CD4-positive, alpha-beta T cell (primary cell): ENCODE measurements around the gene HIPK1. TPM values are rescaled to one million over a fixed set of nuclear protein-coding genes. Genes with fewer than 3 reads are reported as not detected.
"Not testable (repeated sequence)": the region's sequence is repeated elsewhere in the genome, so short reads cannot be mapped to it uniquely, and the experiment has no call there.

ENCODE experiments used
- ATAC-seq: fragments of 200-7000 bp; cut with Tn5 transposase; one replicate; pipeline ENCODE4 v1.10.0; 2022; ENCODE audit warnings: mild to moderate bottlenecking; ENCODE audit not compliant: poor library complexity
- CTCF ChIA-PET: fragments of 350-600 bp; sonication (Branson Sonifier 250); formaldehyde crosslinking; loops from one replicate; lab custom pipeline; 2021; ENCODE audit warnings: antibody characterized with exemption, inconsistent platforms; lab: Charles Lee
- POLR2A ChIA-PET: fragments of 350-600 bp; sonication (Branson Sonifier 250); formaldehyde crosslinking; loops from one replicate; lab custom pipeline; 2021; ENCODE audit warnings: antibody characterized with exemption, inconsistent platforms; lab: Charles Lee
- DNase-seq, 14 experiments: peaks; one replicate each; pipeline ENCODE4 v3.0.0-alpha.2; 2013 to 2020; ENCODE audit warnings: mixed read lengths in 2 of 14
- H3K27ac ChIP-seq, 2 donors: one replicate each; pipeline versions ENCODE4 v1.5.1 to v1.7.0; 2013; ENCODE audit warnings: low read length in 2 of 2, low read depth in 1 of 2, mild to moderate bottlenecking in 1 of 2
- H3K27me3 ChIP-seq, 2 experiments: 1 replicate in 1 of 2; 2 replicates in 1 of 2; pipeline versions ENCODE4 v1.6.1 to v1.7.0; 2013; ENCODE audit warnings: low read length in 2 of 2, control low read depth in 1 of 2, mild to moderate bottlenecking in 1 of 2, moderate library complexity in 1 of 2; ENCODE audit not compliant: insufficient read depth in 2 of 2, control insufficient read depth in 1 of 2
- H3K36me3 ChIP-seq: one replicate; pipeline ENCODE4 v1.6.1; 2013; ENCODE audit warnings: low read length, control low read depth; ENCODE audit not compliant: insufficient read depth
- H3K4me1 ChIP-seq: one replicate; pipeline ENCODE4 v1.6.1; 2013; ENCODE audit warnings: low read length, control low read depth; ENCODE audit not compliant: insufficient read depth
- H3K4me3 ChIP-seq: one replicate; pipeline ENCODE4 v1.5.1; 2013; ENCODE audit warnings: mild to moderate bottlenecking, low read length, moderate library complexity
- H3K9me3 ChIP-seq, 2 experiments: 1 replicate in 1 of 2; 2 replicates in 1 of 2; pipeline versions ENCODE4 v1.6.1 to v1.7.0; 2013; ENCODE audit warnings: low read length in 2 of 2, mild to moderate bottlenecking in 2 of 2, control low read depth in 1 of 2, moderate library complexity in 1 of 2; ENCODE audit not compliant: control insufficient read depth in 1 of 2, insufficient read depth in 1 of 2
- H3K27ac Mint-ChIP-seq: one replicate; pipeline ENCODE4 v1.8.0; 2020; ENCODE audit warnings: mixed read lengths
- H3K27me3 Mint-ChIP-seq: one replicate; pipeline ENCODE4 v1.8.0; 2021; ENCODE audit warnings: mixed read lengths
- H3K36me3 Mint-ChIP-seq: one replicate; pipeline ENCODE4 v1.8.0; 2021; ENCODE audit warnings: low read depth, mixed read lengths
- H3K4me1 Mint-ChIP-seq: one replicate; pipeline ENCODE4 v1.8.0; 2021; ENCODE audit warnings: low read depth, mixed read lengths
- H3K4me3 Mint-ChIP-seq: one replicate; pipeline ENCODE4 v1.8.0; 2020; ENCODE audit warnings: mild to moderate bottlenecking, mixed read lengths
- H3K9me3 Mint-ChIP-seq: one replicate; pipeline ENCODE4 v1.8.0; 2020; ENCODE audit warnings: mixed read lengths
- intact Hi-C, 2 experiments: fragments of 100-400 bp; cut with DNase I in 1 of 2; cut with micrococcal nuclease in 1 of 2; formaldehyde crosslinking; loops; one replicate each; pipeline versions ENCODE4 v1.15.1 to v1.9.0; 2023 to 2025; cut with DNase I, micrococcal nuclease
- total RNA-seq, 174 experiments: library from RNA in 2 of 174; stranded (reverse) in 2 of 174; gene quantifications; one replicate each; pipeline ENCODE4 v1.2.3 and lab custom pipeline; 2021 to 2026
- TF ChIP-seq, protein P1 (sequence below): fragments of 200-600 bp; IDR thresholded peaks from one replicate; pipeline ENCODE4 v1.8.0; 2022; ENCODE audit warnings: antibody characterized with exemption, mild to moderate bottlenecking

HIPK1 gene
- total RNA-seq, 2 experiments from 2014 or later: 245 to 251 TPM

DNA sequence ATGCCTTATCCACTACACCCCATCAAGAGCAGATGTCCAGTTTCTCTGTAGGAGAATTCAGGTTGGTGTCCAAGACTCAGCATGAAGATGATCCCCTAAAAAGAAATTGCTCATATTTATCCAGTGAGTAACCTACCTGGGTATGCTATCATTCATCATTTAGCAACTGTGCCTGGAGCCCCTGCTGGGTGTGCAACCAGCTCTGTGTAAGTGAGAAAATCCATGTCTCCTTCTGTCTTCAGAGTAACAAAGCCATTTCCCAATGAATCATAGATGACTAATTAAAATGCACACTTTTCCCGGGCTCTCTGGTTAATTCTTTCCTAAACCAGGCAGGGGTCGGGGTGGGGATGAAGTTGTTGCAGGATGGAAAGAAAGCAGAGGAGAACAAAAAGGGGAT is 86.0 kb downstream of the HIPK1 start:
- H3K4me1 ChIP-seq: no peaks in the 10 kb centered on the region
- H3K27me3 Mint-ChIP-seq: peaks cover 18% of the 10 kb centered on the region
- no peak overlapping the region for H3K27ac Mint-ChIP-seq
- H3K27me3 ChIP-seq: no peaks in the 10 kb centered on the region
- no peak for DNase-seq
- H3K4me3 Mint-ChIP-seq: no peak overlapping the region
- intact Hi-C loops: no loop called here
- H3K4me1 Mint-ChIP-seq: no peaks in the 10 kb centered on the region
- H3K36me3 ChIP-seq: no peaks in the 10 kb centered on the region
- ATAC-seq: no peak
- H3K9me3 Mint-ChIP-seq: peaks cover 2% of the 10 kb centered on the region
- peaks cover 0 to 3% of the 10 kb centered on the region in 2 experiments for H3K9me3 ChIP-seq
- POLR2A ChIA-PET: no interaction called here
- TF ChIP-seq, protein P1, sequence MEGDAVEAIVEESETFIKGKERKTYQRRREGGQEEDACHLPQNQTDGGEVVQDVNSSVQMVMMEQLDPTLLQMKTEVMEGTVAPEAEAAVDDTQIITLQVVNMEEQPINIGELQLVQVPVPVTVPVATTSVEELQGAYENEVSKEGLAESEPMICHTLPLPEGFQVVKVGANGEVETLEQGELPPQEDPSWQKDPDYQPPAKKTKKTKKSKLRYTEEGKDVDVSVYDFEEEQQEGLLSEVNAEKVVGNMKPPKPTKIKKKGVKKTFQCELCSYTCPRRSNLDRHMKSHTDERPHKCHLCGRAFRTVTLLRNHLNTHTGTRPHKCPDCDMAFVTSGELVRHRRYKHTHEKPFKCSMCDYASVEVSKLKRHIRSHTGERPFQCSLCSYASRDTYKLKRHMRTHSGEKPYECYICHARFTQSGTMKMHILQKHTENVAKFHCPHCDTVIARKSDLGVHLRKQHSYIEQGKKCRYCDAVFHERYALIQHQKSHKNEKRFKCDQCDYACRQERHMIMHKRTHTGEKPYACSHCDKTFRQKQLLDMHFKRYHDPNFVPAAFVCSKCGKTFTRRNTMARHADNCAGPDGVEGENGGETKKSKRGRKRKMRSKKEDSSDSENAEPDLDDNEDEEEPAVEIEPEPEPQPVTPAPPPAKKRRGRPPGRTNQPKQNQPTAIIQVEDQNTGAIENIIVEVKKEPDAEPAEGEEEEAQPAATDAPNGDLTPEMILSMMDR: no peak
- no peak overlapping the region for H3K4me3 ChIP-seq
- CTCF ChIA-PET: no interaction called here
- no peak overlapping the region for H3K27ac ChIP-seq
- H3K36me3 Mint-ChIP-seq: no peaks in the 10 kb centered on the region

DNA sequence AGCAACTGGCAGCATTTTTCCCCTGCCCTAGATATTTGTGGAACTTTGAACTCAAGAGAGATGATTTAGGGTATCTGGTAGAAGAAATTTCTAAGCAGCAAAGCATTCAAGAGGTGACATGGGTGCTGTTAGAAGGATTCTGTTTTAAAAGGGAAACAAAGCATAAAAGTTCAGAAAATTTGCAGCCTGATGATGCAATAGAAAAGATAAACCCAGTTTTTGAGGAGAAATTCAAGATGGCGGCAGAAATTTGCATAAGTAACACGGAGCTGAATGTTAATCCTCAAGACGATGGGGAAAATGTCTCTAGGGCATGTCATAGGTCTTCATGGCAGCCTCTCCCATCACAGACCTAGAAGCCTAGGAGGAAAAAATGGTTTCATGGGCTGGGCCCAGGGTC is 90.6 kb downstream of the HIPK1 start:
- H3K4me1 Mint-ChIP-seq, H3K27ac Mint-ChIP-seq, H3K27me3 ChIP-seq, H3K9me3 Mint-ChIP-seq, H3K9me3 ChIP-seq, H3K27ac ChIP-seq, CTCF ChIA-PET, H3K4me3 Mint-ChIP-seq, H3K4me3 ChIP-seq, H3K36me3 ChIP-seq, ATAC-seq, POLR2A ChIA-PET, DNase-seq, H3K4me1 ChIP-seq, intact Hi-C loops, H3K36me3 Mint-ChIP-seq: not testable (repeated sequence)
- peaks cover 18% of the 10 kb centered on the region for H3K27me3 Mint-ChIP-seq

DNA sequence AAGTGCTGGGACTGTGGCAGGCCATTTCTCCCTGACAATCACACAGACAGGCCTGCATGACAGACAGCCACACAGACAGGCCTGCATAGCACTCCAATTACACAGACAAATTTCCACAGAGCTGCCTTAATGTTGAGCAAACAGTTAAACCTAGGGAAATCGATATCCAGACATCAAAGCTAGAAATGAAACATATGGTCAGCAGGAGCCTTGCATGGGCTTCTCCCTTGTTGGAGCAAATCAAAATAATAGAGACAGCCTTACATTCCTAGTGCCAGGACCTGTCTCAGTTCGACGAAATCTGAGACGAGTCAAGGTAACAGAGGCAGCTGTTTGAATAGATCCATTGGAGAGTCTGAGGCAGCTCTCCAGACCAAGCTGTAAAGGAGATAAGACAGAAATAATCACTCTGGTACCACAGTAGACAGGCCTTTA is 92.6 kb downstream of the HIPK1 start:
- no peak for ATAC-seq
- Histone ChIP-seq H3K4me3 (no peak overlapping the region), H3K9me3 (peaks cover 0 to 8% of the 10 kb centered on the region in 2 experiments), H3K27ac (no peak overlapping the region), H3K36me3 (no peaks in the 10 kb centered on the region), H3K4me1 (no peaks in the 10 kb centered on the region), H3K27me3 (no peaks in the 10 kb centered on the region)
- no peak overlapping the region for H3K4me3 Mint-ChIP-seq
- H3K9me3 Mint-ChIP-seq: peaks cover 2% of the 10 kb centered on the region
- H3K27ac Mint-ChIP-seq: no peak overlapping the region
- TF ChIP-seq, protein P1: no peak
- no peaks in the 10 kb centered on the region for H3K4me1 Mint-ChIP-seq
- DNase-seq: no peak
- ChIA-PET POLR2A (no interaction called here), CTCF (no interaction called here)
- no peaks in the 10 kb centered on the region for H3K36me3 Mint-ChIP-seq
- intact Hi-C loops: no loop called here
- peaks cover 5% of the 10 kb centered on the region for H3K27me3 Mint-ChIP-seq

DNA sequence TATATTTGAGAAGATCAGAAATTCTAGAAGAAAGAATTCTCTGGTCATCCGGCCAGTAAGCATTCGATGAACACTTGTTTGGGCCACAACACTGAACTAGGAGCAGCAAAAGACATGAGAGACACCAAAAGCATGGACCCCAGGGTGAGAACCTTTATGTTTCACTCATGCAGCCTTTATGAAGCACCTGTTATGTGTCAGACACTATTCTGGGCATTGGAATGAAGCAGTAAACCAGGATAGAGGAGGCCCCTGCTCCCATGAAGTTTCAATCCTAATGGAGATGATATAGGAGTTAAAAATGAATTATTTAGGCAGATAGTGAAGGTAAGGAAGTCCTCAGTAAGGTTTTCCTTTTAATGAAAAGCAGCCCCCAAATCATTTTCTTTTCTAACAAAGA is 93.8 kb downstream of the HIPK1 start:
- Mint-ChIP-seq H3K4me1 (no peaks in the 10 kb centered on the region), H3K9me3 (peaks cover 2% of the 10 kb centered on the region), H3K27me3 (peaks cover 5% of the 10 kb centered on the region), H3K36me3 (no peaks in the 10 kb centered on the region), H3K27ac (no peak overlapping the region), H3K4me3 (no peak overlapping the region)
- intact Hi-C loops: no loop called here
- no peaks in the 10 kb centered on the region for H3K4me1 ChIP-seq
- CTCF ChIA-PET: interaction anchor here (0.6 kb wide), 1 partner anchor 250 kb away, joined by 3 read pairs; no protein-coding TSS in a partner anchor
- POLR2A ChIA-PET: no interaction called here
- no peak overlapping the region for H3K4me3 ChIP-seq
- H3K9me3 ChIP-seq: peaks cover 0 to 8% of the 10 kb centered on the region in 2 experiments
- H3K27me3 ChIP-seq: no peaks in the 10 kb centered on the region
- no peak for ATAC-seq
- H3K36me3 ChIP-seq: no peaks in the 10 kb centered on the region
- DNase-seq: no peak
- no peak overlapping the region for H3K27ac ChIP-seq
- TF ChIP-seq, protein P1: no peak
